Breast epithelium (tissue), 4 donors: ENCODE measurements around the gene NR5A2. TPM values are rescaled to one million over a fixed set of nuclear protein-coding genes. Genes with fewer than 3 reads are reported as not detected.

ENCODE experiments used
- DNase-seq, 2 donors: peaks; one replicate each; pipeline ENCODE4 v3.0.0-alpha.2; 2019; ENCODE audit warnings: low spot score in 2 of 2
- H3K27ac ChIP-seq, 2 donors: fragments of 200-600 bp; sonication (generic) in 1 of 2; one replicate each; pipeline ENCODE4 v1.5.1; 2016 to 2019; ENCODE audit warnings: mild to moderate bottlenecking in 1 of 2
- H3K27me3 ChIP-seq, 2 donors: fragments of 200-600 bp; sonication (generic) in 1 of 2; one replicate each; pipeline versions ENCODE4 v1.5.1 to v1.6.0; 2017 to 2019; ENCODE audit warnings: control low read depth in 1 of 2, mild to moderate bottlenecking in 1 of 2
- H3K36me3 ChIP-seq: fragments of 200-600 bp; one replicate; pipeline ENCODE4 v1.5.1; 2019
- H3K4me1 ChIP-seq, 2 donors: fragments of 200-600 bp; sonication (generic); one replicate each; pipeline ENCODE4 v1.5.1; 2016 to 2019; ENCODE audit warnings: control low read depth in 1 of 2
- H3K4me3 ChIP-seq, 3 donors: fragments of 200-600 bp; sonication (generic); 1 replicate in 2 of 3; 2 replicates in 1 of 3; pipeline ENCODE4 v1.5.1; 2016 to 2019; ENCODE audit warnings: mild to moderate bottlenecking in 3 of 3, moderate library complexity in 2 of 3
- H3K9me3 ChIP-seq, 2 donors: fragments of 200-600 bp; sonication (generic) in 1 of 2; one replicate each; pipeline ENCODE4 v1.5.1; 2016 to 2019; ENCODE audit warnings: control low read depth in 1 of 2
- POLR2A ChIP-seq: fragments of 450-650 bp; IDR thresholded peaks from one replicate; pipeline ENCODE4 v1.6.1; 2016; ENCODE audit warnings: antibody characterized with exemption, mild to moderate bottlenecking, moderate library complexity
- POLR2AphosphoS5 ChIP-seq, 3 donors: sonication (generic); formaldehyde crosslinking; IDR thresholded peaks; one replicate each; pipeline ENCODE4 v1.6.1; 2017; ENCODE audit warnings: antibody characterized with exemption in 3 of 3
- intact Hi-C: fragments of 100-400 bp; cut with DNase I; formaldehyde crosslinking; loops from one replicate; pipeline ENCODE4 v1.15.1; 2023; ENCODE audit warnings: low total_unique reads
- total RNA-seq, 3 donors: library from RNA; depleted of rRNA; stranded (reverse); fragments of >200 nt; gene quantifications; one replicate each; pipeline ENCODE4 v1.1.0, GENCODE V29; 2016
- TF ChIP-seq, protein P1 (sequence below), 3 donors: fragments of 450-650 bp; IDR thresholded peaks; one replicate each; pipeline ENCODE4 v1.5.1; 2016 to 2017; ENCODE audit warnings: antibody characterized with exemption in 3 of 3, mild to moderate bottlenecking in 3 of 3, moderate library complexity in 3 of 3

The NR5A2 gene
- total RNA-seq, 3 donors from 2014 or later, result 4.1 to 5.6 (median 4.9) TPM

DNA sequence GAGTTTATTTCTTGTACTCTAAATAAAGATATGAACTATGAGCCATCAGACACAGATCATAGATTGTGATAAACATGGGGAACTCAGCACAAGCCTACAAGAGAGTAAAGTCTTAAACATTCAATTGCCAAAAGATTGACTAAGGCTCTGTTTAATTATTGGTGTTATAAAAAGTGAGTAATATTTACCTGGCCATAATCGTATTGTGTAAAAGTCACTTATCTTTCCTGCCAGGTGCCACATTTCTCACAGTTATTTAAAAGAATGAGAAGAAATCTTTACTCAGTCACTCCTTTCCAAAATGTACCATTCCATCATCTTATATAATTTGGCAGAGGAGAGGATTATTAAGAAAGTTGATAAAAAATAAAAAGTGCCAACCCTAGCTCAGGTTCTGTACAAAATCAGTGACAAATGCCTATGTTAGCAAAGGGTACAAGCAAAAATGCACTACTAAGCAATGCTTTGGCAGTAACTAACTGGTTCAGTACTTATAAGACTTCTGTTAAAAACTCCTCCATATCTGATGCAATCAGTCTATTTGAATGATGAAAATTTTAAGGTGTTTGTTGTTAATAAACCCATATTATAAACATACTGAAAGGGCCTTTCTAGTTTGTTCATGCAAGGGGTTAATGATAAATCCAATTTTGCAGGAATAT lies 5.8 kb upstream of the NR5A2 start:
- H3K4me1 ChIP-seq, result no peaks in the 10 kb centered on the region
- H3K9me3 ChIP-seq, result no peaks in the 10 kb centered on the region
- H3K27ac ChIP-seq, result no peak overlapping the region
- TF ChIP-seq POLR2AphosphoS5 (IDR thresholded peaks at IDR 0.05), result no peak
- TF ChIP-seq, protein P1, sequence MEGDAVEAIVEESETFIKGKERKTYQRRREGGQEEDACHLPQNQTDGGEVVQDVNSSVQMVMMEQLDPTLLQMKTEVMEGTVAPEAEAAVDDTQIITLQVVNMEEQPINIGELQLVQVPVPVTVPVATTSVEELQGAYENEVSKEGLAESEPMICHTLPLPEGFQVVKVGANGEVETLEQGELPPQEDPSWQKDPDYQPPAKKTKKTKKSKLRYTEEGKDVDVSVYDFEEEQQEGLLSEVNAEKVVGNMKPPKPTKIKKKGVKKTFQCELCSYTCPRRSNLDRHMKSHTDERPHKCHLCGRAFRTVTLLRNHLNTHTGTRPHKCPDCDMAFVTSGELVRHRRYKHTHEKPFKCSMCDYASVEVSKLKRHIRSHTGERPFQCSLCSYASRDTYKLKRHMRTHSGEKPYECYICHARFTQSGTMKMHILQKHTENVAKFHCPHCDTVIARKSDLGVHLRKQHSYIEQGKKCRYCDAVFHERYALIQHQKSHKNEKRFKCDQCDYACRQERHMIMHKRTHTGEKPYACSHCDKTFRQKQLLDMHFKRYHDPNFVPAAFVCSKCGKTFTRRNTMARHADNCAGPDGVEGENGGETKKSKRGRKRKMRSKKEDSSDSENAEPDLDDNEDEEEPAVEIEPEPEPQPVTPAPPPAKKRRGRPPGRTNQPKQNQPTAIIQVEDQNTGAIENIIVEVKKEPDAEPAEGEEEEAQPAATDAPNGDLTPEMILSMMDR (IDR thresholded peaks at IDR 0.05), result no peak
- TF ChIP-seq POLR2A, result no peak
- H3K36me3 ChIP-seq, result no peaks in the 10 kb centered on the region
- H3K4me3 ChIP-seq, result no peak overlapping the region
- intact Hi-C loops, result no loop called here
- H3K27me3 ChIP-seq, result peaks cover 0 to 6% of the 10 kb centered on the region in 2 donors
- no peak for DNase-seq

GRCh38 chr1:200022239-200022804 lies 5.2 kb upstream of the NR5A2 start:
- no peaks in the 10 kb centered on the region for H3K4me1 ChIP-seq
- peaks cover 0 to 6% of the 10 kb centered on the region in 2 donors for H3K27me3 ChIP-seq
- no peak overlapping the region for H3K4me3 ChIP-seq
- no peak for TF ChIP-seq POLR2A
- no peak for TF ChIP-seq POLR2AphosphoS5 (IDR thresholded peaks at IDR 0.05)
- no peaks in the 10 kb centered on the region for H3K36me3 ChIP-seq
- H3K9me3 ChIP-seq, result no peaks in the 10 kb centered on the region
- DNase-seq, result no peak
- H3K27ac ChIP-seq, result no peak overlapping the region
- intact Hi-C loops, result no loop called here

DNA sequence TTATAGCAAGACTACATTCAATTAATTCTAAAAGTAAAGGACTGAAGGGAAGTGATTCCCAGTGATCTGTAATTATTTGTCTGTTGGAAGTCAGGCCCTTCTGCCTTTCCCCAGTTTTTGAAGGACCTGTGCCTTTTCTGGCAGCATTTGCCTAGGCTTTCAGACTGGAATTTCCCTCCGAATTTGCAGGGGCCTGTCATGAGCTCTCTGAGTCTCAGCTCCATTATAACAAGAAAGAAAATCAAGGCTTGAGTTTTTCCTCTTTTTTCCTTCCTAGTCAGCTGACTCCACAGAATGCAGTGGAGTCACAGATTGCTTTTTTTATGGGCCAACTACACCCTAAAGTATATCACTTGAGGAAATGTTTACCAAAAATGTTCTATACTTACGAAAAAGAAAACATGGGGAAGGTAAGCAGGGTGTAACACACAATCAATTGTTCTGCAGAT lies 1.1 kb downstream of the NR5A2 start:
- Histone ChIP-seq H3K36me3 (no peaks in the 10 kb centered on the region), H3K4me3 (peak overlapping the region; percentile 36 to 61 (median 40)), H3K9me3 (no peaks in the 10 kb centered on the region), H3K27me3 (peaks cover 0 to 55% of the 10 kb centered on the region in 2 donors), H3K4me1 (no peaks in the 10 kb centered on the region), H3K27ac (no peak overlapping the region)
- no peak for DNase-seq
- intact Hi-C loops, result no loop called here
- no peak for TF ChIP-seq POLR2A
- TF ChIP-seq, protein P1 (IDR thresholded peaks at IDR 0.05), result no peak
- TF ChIP-seq POLR2AphosphoS5 (IDR thresholded peaks at IDR 0.05), result no peak

- H3K4me3 ChIP-seq, result peak overlapping the region; percentile 36 to 61 (median 40)
- intact Hi-C loops, result no loop called here
- H3K27ac ChIP-seq, result no peak overlapping the region
- DNase-seq, result no peak
- no peaks in the 10 kb centered on the region for H3K4me1 ChIP-seq
- H3K27me3 ChIP-seq, result peaks cover 0 to 58% of the 10 kb centered on the region in 2 donors
- no peaks in the 10 kb centered on the region for H3K9me3 ChIP-seq
- TF ChIP-seq, protein P1 (IDR thresholded peaks at IDR 0.05), result no peak
- no peak for TF ChIP-seq POLR2AphosphoS5 (IDR thresholded peaks at IDR 0.05)
- no peak for TF ChIP-seq POLR2A
- no peaks in the 10 kb centered on the region for H3K36me3 ChIP-seq
Observed at GRCh38 chr1:200029035-200029821, 1.7 kb downstream of the NR5A2 start.

GRCh38 chr1:200029822-200030152 lies 2.3 kb downstream of the NR5A2 start:
- intact Hi-C loops, result no loop called here
- Histone ChIP-seq H3K36me3 (no peaks in the 10 kb centered on the region), H3K27me3 (peaks cover 0 to 64% of the 10 kb centered on the region in 2 donors), H3K9me3 (no peaks in the 10 kb centered on the region), H3K4me1 (no peaks in the 10 kb centered on the region), H3K4me3 (peak overlapping the region; percentile 36 to 61 (median 40)), H3K27ac (no peak overlapping the region)
- TF ChIP-seq POLR2A (no peak), POLR2AphosphoS5 (IDR thresholded peaks at IDR 0.05) (no peak)
- TF ChIP-seq, protein P1 (IDR thresholded peaks at IDR 0.05), result no peak
- DNase-seq, result no peak
